ENCODE measurements around the gene NAV2.

The NAV2 gene

GRCh38 chr11:19811380-19811779, 98.7 kb downstream of the NAV2 start:
- no peak; the same call in 2 of the 3 replicates for ATAC-seq
- no peak for TF ChIP-seq ZNF565 (CRISPR knock-in tag; conservative IDR thresholded peaks at IDR 0.05; ENCODE audit: low read depth)
- TF ChIP-seq PPARA (CRISPR knock-in tag; IDR thresholded peaks at IDR 0.05; ENCODE audit: borderline replicate concordance): no peak
- TF ChIP-seq, protein P1, sequence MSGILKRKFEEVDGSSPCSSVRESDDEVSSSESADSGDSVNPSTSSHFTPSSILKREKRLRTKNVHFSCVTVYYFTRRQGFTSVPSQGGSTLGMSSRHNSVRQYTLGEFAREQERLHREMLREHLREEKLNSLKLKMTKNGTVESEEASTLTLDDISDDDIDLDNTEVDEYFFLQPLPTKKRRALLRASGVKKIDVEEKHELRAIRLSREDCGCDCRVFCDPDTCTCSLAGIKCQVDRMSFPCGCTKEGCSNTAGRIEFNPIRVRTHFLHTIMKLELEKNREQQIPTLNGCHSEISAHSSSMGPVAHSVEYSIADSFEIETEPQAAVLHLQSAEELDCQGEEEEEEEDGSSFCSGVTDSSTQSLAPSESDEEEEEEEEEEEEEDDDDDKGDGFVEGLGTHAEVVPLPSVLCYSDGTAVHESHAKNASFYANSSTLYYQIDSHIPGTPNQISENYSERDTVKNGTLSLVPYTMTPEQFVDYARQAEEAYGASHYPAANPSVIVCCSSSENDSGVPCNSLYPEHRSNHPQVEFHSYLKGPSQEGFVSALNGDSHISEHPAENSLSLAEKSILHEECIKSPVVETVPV (CRISPR knock-in tag; IDR thresholded peaks at IDR 0.05): no peak
- peak; percentile 75 for TF ChIP-seq TSHZ2 (CRISPR knock-in tag; IDR thresholded peaks at IDR 0.05)
- no peak for TF ChIP-seq ZFP30 (CRISPR knock-in tag; IDR thresholded peaks at IDR 0.05)
- peak; percentile 68 for TF ChIP-seq TCF4 (CRISPR knock-in tag; IDR thresholded peaks at IDR 0.05; ENCODE audit: borderline replicate concordance)
- TF ChIP-seq ZNF8 (CRISPR knock-in tag; IDR thresholded peaks at IDR 0.05): no peak
- TF ChIP-seq ZFP3 (CRISPR knock-in tag; IDR thresholded peaks at IDR 0.05): no peak
- no peak for TF ChIP-seq ZC3H10 (CRISPR knock-in tag; IDR thresholded peaks at IDR 0.05)
- peak; percentile 25; the same call in 1 of the 2 replicates for TF ChIP-seq ISL1 (CRISPR knock-in tag; IDR thresholded peaks at IDR 0.05)
- TF ChIP-seq ESRRG (CRISPR knock-in tag; IDR thresholded peaks at IDR 0.05): no peak
- TF ChIP-seq OSR1 (CRISPR knock-in tag; IDR thresholded peaks at IDR 0.05): no peak
- TF ChIP-seq, protein P2, sequence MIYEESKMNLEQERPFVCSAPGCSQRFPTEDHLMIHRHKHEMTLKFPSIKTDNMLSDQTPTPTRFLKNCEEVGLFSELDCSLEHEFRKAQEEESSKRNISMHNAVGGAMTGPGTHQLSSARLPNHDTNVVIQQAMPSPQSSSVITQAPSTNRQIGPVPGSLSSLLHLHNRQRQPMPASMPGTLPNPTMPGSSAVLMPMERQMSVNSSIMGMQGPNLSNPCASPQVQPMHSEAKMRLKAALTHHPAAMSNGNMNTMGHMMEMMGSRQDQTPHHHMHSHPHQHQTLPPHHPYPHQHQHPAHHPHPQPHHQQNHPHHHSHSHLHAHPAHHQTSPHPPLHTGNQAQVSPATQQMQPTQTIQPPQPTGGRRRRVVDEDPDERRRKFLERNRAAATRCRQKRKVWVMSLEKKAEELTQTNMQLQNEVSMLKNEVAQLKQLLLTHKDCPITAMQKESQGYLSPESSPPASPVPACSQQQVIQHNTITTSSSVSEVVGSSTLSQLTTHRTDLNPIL (CRISPR knock-in tag; IDR thresholded peaks at IDR 0.05; ENCODE audit: low read depth): no peak
- no peak; the same call in 1 of the 2 replicates for TF ChIP-seq BACH2 (CRISPR knock-in tag; IDR thresholded peaks at IDR 0.05; ENCODE audit: borderline replicate concordance)
- TF ChIP-seq CSDC2 (CRISPR knock-in tag; IDR thresholded peaks at IDR 0.05): no peak
- no peak for TF ChIP-seq GLIS3 (CRISPR knock-in tag; IDR thresholded peaks at IDR 0.05)
- TF ChIP-seq ZNF70 (CRISPR knock-in tag; IDR thresholded peaks at IDR 0.05): no peak
- TF ChIP-seq ARNTL (CRISPR knock-in tag; IDR thresholded peaks at IDR 0.05; ENCODE audit: borderline replicate concordance, low read depth): no peak
- no peak for TF ChIP-seq SNAI2 (CRISPR knock-in tag; IDR thresholded peaks at IDR 0.05)
- no peak for TF ChIP-seq RARB (CRISPR knock-in tag; IDR thresholded peaks at IDR 0.05)
- TF ChIP-seq, protein P3, sequence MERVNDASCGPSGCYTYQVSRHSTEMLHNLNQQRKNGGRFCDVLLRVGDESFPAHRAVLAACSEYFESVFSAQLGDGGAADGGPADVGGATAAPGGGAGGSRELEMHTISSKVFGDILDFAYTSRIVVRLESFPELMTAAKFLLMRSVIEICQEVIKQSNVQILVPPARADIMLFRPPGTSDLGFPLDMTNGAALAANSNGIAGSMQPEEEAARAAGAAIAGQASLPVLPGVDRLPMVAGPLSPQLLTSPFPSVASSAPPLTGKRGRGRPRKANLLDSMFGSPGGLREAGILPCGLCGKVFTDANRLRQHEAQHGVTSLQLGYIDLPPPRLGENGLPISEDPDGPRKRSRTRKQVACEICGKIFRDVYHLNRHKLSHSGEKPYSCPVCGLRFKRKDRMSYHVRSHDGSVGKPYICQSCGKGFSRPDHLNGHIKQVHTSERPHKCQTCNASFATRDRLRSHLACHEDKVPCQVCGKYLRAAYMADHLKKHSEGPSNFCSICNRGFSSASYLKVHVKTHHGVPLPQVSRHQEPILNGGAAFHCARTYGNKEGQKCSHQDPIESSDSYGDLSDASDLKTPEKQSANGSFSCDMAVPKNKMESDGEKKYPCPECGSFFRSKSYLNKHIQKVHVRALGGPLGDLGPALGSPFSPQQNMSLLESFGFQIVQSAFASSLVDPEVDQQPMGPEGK (CRISPR knock-in tag; IDR thresholded peaks at IDR 0.05; ENCODE audit: borderline replicate concordance): no peak
- TF ChIP-seq TOX (CRISPR knock-in tag; IDR thresholded peaks at IDR 0.05; ENCODE audit: borderline replicate concordance): no peak
- TF ChIP-seq POU6F1 (CRISPR knock-in tag; IDR thresholded peaks at IDR 0.05; ENCODE audit: borderline replicate concordance, low read depth): no peak

- TF ChIP-seq TCF4 (CRISPR knock-in tag; IDR thresholded peaks at IDR 0.05; ENCODE audit: borderline replicate concordance): no peak
- no peak for TF ChIP-seq ZFP3 (CRISPR knock-in tag; IDR thresholded peaks at IDR 0.05)
- TF ChIP-seq ISL1 (CRISPR knock-in tag; IDR thresholded peaks at IDR 0.05): no peak
- TF ChIP-seq, protein P3 (CRISPR knock-in tag; IDR thresholded peaks at IDR 0.05; ENCODE audit: borderline replicate concordance): no peak
- no peak for TF ChIP-seq POU6F1 (CRISPR knock-in tag; IDR thresholded peaks at IDR 0.05; ENCODE audit: borderline replicate concordance, low read depth)
- TF ChIP-seq ZC3H10 (CRISPR knock-in tag; IDR thresholded peaks at IDR 0.05): no peak
- TF ChIP-seq, protein P2 (CRISPR knock-in tag; IDR thresholded peaks at IDR 0.05; ENCODE audit: low read depth): no peak
- TF ChIP-seq RARB (CRISPR knock-in tag; IDR thresholded peaks at IDR 0.05): no peak
- no peak for TF ChIP-seq SNAI2 (CRISPR knock-in tag; IDR thresholded peaks at IDR 0.05)
- ATAC-seq: no peak
Measured at GRCh38 chr11:19812096-19812495, 99.5 kb downstream of the NAV2 start.

All from SK-N-SH treated with all-trans-retinoic acid at 6 μM for 48 hours (cell line).